Esophagus squamous epithelium (tissue), 4 donors: ENCODE measurements around the gene NFATC3.

Experiments
- CTCF ChIP-seq, 6 experiments: fragments of 450-650 bp in 4 of 6; fragments of 200-600 bp in 2 of 6; sonication (generic) in 2 of 6; IDR thresholded peaks; one replicate each; pipeline ENCODE4 v1.5.1; 2016 to 2019; ENCODE audit warnings: antibody characterized with exemption in 6 of 6, mild to moderate bottlenecking in 4 of 6, moderate library complexity in 4 of 6
- POLR2A ChIP-seq, 4 donors: fragments of 450-650 bp; IDR thresholded peaks; one replicate each; pipeline ENCODE4 v1.6.1; 2017; ENCODE audit warnings: antibody characterized with exemption in 4 of 4, mild to moderate bottlenecking in 4 of 4, moderate library complexity in 3 of 4

- TF ChIP-seq CTCF (IDR thresholded peaks at IDR 0.05) (no peak), POLR2A (IDR thresholded peaks at IDR 0.05) (no peak)
These were observed 167.2 kb downstream of the NFATC3 start for GRCh38 chr16:68252383-68252782.
